Skin of body (tissue), 2 donors: ENCODE measurements around the gene COL23A1. TPM values are rescaled to one million over a fixed set of nuclear protein-coding genes. Genes with fewer than 3 reads are reported as not detected.
A peak's percentile ranks its signal among the peaks of the same experiment; 100 is the strongest.

Source experiments
- DNase-seq: peaks from one replicate; lab custom pipeline; 2025; lab: John Stamatoyannopoulos, UW
- total RNA-seq: library from RNA; depleted of rRNA; stranded (reverse); fragments of >200 nt; gene quantifications from one replicate; pipeline ENCODE4 v1.2.3, GENCODE V29; 2014

The COL23A1 gene
- total RNA-seq, 1 donor from 2014 or later: 4.6 TPM

DNA sequence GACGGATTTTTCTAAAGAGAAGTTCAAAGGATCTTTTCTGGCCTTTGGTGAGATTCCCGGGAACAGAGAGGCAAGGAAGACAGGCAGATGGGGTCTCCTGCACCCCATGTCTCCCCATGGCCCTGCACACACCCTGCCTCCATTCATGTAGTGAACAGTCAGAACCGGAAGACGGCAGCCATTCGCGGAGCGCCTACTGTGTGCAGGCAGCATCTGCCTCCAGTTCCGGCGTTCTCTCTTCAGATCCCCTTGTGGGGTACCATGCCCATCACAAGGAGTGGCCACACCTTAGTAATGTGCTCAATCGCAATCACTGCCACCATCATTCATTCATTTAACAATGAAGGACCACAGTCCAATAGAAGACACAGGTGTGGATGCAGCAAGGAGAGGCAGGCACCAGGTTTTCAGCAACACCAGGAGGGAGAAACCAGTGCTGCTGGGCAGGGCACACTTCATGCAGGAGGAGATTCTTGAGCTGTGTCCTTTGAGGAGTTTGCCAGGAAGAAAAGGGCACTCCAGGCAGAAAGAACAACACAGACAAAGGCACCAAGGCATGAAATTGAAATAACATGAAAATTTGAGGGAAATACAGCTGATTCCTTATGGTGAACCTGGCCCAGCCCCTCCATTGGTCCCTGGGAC, 186.1 kb downstream of the COL23A1 start:
- no peak for DNase-seq

DNA sequence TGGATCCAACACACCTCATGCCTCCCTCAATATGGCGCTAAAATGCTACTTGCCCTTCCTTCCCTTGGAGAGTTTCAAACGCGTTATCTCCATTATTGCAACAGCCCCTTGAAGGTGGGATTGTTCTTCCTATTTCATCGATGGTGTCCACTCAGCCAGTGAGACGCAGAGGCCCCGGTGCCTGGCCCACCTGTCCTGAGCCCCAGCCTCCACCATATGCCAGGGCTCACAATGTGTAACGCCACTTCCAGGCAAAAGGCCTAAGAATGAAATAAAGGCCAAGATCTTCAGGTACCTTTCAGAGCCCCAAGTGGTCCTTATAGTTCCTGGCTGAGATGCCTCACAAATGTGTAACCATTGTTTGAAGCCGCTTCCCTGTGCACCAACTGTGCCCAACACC, 186.8 kb downstream of the COL23A1 start:
- DNase-seq: no peak

DNA sequence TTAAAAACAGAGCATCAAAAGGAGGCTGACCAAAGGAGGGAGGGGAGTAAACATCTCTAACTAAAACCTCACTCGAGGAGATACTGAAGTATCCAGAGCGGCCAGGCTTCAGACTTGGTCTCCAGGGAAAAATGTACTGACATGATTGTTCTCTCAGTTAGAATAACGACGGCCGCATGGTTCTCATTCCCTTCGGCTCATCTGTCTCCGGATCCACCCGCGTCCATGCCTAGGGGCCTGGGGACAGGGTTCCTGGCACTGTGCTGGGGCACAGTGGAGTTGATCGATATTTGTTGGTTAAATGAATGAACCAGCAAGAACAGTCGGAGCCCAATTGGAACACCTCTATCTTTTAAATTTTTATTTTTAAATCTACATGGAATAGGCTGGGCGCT, 190.5 kb downstream of the COL23A1 start:
- DNase-seq: no peak

DNA sequence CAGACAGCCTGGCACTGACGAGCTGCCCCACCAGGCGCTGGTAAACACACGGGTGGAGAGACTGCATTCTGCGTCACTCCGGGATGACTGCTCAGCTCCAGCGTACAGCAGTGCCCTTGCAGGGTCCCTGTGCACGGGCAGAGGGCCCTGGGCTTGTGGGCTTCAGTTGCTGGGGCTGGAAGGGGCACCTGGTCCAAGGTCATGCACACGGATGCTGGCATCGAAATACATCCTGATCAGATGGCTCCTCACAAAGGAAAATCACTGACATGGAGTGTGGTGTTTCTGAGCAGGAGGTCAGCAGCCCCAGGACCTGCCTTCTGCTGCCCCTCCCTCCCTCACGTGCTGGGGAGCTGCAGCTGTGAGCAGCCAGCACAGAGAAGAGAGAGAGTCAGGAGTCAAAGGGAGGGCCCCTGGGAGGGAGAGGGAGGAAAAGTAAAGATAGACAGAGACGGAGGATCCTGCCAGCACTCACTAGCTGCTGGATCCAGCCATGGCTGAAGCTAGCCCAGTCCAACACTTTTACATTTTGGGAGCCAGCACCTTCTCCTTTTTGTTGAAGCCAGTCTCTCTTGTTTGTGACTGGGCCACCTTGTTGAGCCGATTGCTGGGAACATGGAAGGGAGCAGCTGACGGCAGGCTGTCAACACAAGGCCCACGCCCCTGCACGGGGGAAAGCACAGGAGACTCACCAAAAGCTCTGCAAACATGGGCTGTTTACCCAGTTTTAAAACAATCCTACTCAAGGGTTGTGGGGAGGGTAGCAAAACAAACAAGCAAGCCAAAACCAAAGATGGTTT, 191.1 kb downstream of the COL23A1 start:
- no peak for DNase-seq

DNA sequence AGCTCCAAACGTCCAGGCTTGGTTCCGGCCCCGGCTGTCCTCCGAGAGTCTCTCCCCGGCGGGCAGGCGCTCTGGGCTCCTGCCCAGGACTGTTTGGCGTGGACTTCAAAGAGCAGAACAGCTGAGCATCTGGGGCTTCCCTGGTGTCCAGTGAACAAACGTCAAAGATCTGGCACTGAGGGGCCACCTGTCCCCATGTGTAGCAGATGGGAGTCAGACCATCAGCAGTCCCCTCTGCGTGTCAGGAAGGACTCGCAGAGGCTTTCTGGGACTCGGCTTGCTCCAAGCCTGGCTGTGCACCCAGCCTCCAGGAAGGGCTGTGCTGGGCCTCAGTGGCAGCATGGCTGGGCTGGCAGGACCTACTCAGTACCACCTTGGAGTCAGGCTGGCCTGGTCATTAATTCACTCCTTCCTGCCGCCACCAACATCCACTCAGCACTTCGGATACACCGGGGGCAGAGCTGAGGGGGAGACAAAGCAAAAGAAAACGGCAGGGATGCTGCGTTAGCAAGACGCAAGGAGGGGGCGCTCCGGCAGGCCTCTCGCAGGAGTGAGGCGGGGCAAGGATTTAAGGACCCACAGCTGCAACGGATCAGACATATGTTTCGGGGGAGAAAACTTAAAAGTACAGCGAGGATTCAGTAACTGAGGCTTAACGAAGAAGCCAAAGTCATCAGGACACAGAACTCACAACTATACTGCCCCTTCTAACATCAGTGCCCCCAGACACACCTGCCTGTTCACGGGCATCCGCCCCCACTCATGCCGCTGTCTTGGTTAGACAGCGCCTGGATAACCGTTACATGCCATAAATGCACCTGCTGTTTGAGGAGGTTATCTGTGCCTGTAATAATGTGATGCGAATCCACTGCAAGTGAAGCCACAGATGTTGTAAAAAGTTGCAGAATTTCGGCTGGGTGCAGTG, 193.1 kb downstream of the COL23A1 start:
- peak; percentile 60 for DNase-seq

DNA sequence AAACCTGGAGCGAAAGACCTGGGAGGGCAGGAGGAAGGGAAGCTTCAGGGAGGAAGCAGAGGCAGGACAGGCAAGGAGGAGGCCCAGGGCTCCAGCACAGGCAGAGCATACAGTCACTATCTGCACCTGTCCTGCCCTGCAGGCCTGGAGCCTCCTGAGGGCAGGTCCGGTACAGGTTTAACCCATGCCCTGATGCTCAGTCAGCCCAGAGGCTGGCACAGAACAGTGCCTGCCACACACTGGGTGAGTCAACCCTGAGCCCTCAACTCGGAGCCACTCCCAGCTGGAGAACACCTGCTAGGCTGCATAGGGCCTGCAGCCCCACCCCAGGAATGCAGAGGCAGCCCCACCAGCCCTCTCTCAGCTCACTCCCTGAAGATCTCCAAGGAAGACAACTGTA, 196.1 kb downstream of the COL23A1 start:
- DNase-seq: no peak

DNA sequence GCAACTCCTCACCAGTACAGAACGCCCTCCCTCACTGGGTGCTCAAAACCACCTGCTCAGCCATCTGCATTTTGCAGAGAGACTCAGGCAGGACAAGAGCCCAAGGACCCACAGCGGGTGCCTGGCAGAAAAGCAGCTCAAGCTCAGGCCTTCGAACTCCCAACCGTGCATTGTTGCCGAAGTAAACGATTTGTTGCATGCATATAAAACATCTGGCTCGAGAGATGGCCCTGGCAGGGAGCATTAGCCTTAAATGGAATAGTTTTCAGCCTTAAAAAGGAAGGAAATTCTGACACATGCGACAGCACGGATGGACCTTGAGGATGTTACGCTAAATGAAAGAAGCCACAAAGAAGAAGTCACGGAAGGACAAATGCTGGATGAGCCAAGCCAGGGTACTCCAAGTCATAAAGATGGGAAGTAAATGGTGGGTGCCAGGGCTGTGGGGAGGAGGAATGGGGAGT, 197.2 kb downstream of the COL23A1 start:
- no peak for DNase-seq

DNA sequence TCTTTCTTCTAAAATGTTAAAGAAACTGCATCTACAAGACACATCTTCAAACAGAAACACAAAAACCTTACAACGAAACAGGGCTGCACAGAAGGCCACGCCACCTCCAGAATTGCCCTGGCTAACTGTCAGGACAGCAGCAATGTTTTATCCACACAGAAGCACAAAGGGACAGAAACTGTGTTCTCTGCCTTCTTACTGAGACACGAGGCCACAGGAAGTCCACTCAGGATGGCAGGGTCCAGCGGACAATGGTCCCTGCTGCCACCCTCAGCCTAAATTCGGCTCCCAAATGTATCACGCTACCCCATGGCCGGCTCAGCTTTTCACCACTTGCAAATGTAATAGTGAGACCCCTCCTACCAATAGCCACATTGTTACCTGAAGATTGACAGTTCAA, 197.8 kb downstream of the COL23A1 start:
- no peak for DNase-seq

DNA sequence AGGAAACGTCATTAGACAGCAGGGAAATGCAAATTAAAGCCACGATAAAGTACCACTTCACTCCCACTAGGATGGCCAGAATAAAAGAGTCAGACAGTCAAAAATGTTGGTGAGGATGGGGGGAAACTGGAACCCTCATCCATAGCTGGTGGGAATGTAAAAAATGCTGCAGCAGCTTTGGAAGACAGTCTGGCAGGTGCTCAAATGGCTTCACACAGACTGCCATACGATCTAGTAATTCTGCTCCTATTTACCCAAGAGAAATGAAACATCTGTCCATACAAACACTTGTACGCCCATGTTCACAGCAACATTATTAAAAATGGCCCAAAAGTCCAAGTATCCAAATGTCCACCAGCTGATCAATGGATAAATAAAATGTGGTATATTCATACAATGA, 198.7 kb downstream of the COL23A1 start:
- DNase-seq: no peak

DNA sequence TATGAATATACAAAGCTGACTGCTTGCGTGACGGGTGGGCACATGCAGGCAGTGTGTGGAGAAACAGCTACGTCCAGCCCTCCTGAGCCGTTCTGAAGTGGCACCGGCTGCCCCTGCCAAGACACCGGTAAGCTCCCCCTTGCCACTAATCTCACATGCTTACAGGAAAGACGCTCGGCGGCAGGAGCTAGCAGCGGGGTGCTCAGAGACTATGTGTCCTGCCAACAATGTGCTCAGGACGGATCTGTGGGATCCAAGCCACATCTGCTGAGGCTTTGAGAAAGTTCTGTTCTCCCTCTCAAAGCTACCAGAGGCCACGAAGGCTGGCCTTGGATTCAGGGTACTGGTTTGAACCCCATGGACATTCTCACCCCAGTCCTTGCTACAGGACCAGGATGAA, 200.4 kb downstream of the COL23A1 start:
- no peak for DNase-seq

DNA sequence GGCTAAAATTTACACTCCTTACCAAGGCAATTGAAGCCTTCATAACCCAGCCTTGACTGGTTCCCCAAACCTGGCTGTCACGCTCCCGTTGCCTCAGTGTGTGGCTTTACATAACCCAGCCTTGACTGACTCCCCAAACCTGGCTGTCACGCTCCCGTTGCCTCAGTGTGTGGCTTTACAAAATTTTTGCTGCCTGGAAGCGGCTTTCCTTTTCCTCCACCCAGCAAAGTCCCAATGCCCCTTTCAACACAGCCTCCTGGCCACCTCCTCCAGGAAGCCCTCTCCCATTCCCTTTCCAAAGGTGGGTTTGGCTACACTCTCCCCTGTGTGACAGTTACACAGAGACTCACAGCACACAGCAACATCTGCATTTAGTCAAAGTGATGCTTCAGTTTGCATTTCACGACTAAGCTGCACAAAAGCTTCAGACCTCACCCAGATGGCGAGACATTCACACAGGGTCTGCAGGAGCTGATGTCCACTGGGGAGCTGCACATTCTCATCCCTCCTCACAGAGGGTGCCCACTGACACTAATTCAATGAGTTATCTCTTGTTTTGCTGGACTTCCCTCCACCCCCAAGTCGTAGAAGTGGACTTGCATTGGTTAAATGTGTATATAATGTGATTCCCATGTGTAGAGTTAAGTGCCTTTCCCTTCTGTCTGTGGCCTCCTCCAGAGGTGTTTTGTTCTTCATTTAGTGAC, 201.0 kb downstream of the COL23A1 start:
- DNase-seq: no peak

DNA sequence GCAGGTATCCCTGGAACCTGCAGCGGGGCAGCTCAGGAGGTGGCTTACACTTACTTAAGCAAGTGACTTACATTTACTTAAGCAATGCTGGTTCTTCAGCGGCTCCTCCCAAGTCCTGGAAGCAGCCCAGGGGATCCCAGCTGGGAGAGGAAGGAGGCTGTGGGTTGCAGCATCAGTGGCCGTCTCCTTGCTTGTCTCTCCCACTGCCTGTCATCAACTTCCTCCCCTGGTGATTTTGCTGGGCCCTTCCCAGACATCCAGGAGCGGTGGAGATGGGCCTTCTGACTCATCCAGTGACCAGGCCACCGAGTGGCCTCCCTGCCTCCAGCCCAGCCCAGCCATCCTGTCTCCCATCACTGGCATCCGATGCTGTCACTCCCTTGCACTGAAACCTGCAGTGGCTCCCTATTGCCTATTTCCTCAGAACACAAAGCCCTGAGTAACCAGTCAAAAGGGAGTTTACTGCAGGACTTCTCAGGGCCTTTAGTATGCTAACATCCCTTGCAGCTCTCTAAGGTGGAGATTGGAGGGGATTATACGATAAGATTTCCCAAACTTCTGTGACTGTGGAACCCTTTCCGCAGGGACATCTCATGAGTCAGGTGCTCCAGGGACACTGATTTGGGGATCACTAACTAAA, 201.7 kb downstream of the COL23A1 start:
- peak; percentile 29 for DNase-seq

DNA sequence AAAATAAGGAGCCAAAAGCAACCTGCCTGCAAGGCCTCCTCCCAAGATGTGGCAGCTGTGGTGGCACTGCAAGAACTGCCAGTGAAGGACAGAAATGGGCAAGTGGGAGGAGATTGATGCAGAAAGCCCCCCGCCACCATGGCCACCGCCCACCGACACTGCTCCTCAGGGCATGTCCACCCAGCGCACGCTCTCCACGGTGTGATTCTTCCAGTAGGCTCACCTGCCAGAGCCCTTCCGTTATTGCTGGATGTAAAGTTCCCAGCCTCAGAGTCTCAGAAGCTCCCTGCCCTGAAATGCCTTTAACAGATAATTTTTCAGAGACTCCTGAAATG, 202.4 kb downstream of the COL23A1 start:
- no peak for DNase-seq

DNA sequence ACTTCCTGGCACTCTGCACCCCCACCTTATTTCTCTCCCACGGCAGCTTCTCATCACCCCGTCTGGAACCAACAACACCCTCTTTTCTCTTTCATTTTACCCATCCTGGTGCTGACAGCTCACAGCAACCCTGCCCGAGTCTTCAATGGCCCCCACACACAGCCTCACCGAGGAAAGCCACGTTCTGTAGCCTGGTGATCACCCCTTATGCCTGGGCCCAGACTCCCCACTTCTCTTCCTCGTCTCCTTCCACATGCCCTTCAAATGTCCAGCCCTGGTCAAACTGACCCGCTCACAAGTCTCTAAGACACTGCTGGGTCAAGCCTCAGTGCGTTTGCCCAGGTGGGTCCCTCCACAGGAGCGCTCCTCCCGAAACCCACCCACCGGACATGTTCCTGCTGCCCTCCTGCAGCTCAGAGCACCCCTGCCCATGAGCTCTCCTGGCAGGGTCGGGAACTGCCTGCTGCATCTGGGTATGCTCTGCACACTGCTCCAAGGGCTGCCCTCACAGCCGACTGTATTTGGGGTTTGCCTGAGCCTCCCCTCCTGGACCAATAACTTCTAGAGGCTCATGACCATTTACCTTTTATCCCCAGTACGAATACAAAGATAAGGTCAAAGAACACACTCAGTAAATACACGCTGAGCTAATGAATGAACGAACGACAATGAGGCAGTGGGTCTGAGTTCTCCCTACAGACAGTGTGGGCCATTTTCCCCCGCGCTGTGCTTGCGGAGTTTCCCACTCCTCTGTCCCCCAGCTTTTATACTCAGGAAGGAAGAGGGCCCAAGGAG, 202.9 kb downstream of the COL23A1 start:
- no peak for DNase-seq

DNA sequence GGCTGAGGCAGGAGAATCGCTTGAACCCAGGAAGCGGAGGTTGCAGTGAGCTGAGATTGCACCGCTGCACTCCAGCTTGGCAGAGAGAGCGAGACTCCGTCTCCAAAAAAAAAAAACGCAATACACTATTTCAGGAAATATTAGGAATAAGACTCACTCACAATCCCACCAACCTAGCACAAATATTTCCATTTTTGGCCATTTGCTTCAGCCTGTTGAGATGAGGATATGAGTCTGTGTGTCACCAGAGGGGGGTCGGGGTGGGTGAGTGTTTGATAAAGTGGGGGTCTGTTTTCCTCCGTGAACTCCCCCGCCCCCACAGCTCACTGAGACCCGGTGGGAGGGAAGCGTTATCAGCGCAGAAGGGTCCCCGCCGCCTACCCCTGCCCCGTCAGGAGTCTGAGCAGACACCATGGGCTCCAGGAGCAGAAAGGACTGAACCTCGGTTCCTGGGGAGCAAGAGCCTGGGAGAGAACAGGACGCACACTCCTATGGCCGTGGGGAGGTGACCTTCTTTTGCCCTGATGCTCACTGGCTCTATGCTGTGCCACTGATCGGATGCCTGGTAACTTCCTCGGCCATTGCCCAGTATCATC, 203.8 kb downstream of the COL23A1 start:
- no peak for DNase-seq

DNA sequence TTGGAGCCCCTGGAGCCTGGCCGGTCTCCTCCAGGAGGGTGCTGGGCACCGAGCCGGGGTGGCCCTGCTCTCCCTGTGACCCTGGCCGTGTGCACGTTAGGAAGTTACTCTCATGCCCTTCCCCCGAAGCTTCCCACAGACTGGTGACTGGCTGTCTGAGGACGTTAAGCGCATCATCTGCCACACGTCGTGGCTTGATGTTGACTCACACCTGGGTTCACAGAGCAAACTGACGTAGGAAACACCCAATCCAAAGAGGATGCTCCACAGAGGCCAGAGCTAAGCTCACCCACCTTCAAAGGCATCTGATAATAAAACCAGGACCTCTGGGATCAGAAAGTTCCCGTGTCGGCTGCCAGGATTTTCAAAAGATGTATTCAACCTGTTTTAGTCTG, 204.7 kb downstream of the COL23A1 start:
- DNase-seq: no peak

DNA sequence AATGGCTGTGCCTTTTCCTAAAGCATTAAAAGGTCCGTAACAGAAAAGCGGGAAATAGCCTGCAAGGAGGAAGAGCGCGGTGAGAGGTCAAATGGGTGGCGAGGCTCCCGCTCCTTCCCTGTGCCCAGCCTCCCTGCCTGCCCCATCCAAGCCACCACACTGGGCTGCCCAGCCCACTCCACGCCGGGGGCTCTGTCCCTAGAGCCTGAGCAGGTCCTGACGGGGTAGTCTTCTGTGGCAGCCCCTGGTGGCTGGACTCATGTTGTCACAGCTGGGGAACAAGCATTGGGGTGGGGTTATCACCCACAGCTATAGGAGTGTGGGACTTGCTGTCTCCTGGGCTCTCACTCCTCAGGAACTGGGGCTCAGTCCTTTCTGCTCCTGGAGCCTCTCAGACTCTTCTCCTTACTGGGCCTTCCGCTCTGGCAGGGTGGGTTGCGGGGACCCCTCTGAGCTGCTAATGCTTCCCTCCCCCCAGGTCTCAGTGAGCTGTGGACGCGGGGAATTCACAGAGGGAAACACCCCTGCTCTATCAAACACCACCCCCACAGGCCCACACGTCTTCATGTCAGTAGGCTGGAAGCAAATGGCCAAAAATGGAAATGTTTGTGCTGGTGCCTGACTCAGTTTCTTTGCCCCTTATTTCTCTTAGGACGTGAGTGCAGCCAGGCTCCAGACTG, 205.2 kb downstream of the COL23A1 start:
- DNase-seq: no peak

DNA sequence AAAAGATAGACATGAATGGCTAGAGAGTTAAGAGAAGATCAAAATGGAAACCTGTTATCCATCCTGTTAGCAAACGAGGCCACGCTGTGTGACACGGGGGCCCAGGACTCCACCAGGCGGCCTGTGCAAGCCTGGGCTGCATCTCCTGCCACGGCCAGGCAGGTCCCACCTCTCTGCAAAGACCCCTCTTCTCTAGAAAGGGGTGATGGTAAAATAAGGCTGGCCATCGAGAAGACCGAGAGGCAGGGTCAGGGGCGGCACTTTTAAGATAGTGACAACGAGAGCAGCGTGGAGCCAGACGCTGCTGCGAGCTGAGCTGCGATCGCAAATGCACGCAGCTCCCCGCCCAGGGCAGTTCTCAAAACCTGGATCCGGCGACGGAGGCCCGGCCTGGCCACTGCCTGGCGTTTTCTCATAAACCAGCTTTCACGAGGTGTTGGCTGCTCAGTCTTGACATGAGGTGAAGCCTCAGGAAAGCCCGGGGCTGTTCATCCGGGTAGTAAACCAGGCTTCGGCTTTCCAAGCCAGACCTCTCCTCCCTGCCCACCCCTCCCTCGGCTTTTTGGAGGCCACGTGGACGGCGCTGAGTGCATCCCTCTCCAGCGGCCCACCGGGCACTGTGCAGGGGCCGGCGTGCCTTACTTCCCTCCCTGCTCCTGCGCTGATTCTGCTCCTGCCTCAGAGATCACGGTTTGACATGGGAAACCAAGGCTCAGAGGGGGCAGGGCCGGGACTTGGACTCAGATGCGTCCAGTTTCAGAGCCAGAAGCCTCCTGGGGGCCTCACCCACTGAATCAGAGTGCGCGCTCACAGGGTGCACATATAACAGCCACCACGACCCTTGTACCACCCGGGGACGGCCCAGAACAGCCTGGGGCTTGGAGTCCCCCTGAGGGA, 206.0 kb downstream of the COL23A1 start:
- DNase-seq: no peak
